Lung (tissue), 12 donors: ENCODE data around the gene TAS2R50. TPM values are rescaled to one million over a fixed set of nuclear protein-coding genes. Genes with fewer than 3 reads are reported as not detected.

Experiments used
- ATAC-seq: fragments of 200-7000 bp; cut with Tn5 transposase; one replicate; pipeline ENCODE4 v1.9.1; 2020; ENCODE audit warnings: moderate number of reproducible peaks; ENCODE audit not compliant: insufficient read depth, low FRiP score
- DNase-seq, 3 donors: peaks; one replicate each; pipeline ENCODE4 v3.0.0-alpha.2; 2013 to 2017
- H3K27ac ChIP-seq, 2 donors: one replicate each; pipeline ENCODE4 v1.5.1; 2013; ENCODE audit warnings: mild to moderate bottlenecking in 2 of 2, moderate library complexity in 2 of 2, control low read depth in 1 of 2, inconsistent platforms in 1 of 2, low read depth in 1 of 2, low read length in 1 of 2
- H3K27me3 ChIP-seq, 3 donors: one replicate each; pipeline ENCODE4 v1.5.1; 2013; ENCODE audit warnings: low read length in 2 of 3; ENCODE audit not compliant: control insufficient read depth in 3 of 3, insufficient read depth in 3 of 3
- H3K36me3 ChIP-seq, 4 donors: one replicate each; pipeline ENCODE4 v1.5.1; 2013; ENCODE audit warnings: low read length in 4 of 4, mild to moderate bottlenecking in 1 of 4, moderate library complexity in 1 of 4; ENCODE audit not compliant: control insufficient read depth in 4 of 4, insufficient read depth in 4 of 4
- H3K4me1 ChIP-seq, 5 donors: one replicate each; pipeline ENCODE4 v1.5.1; 2013; ENCODE audit warnings: low read length in 5 of 5, mild to moderate bottlenecking in 2 of 5, moderate library complexity in 1 of 5; ENCODE audit not compliant: control insufficient read depth in 5 of 5, insufficient read depth in 5 of 5
- H3K4me3 ChIP-seq: one replicate; pipeline ENCODE4 v1.5.1; 2013; ENCODE audit warnings: mild to moderate bottlenecking, control low read depth, moderate library complexity
- H3K9ac ChIP-seq, 2 donors: one replicate each; pipeline ENCODE4 v1.5.1; 2013; ENCODE audit warnings: low read length in 2 of 2, control low read depth in 1 of 2; ENCODE audit not compliant: insufficient read depth in 1 of 2
- H3K9me3 ChIP-seq, 4 donors: one replicate each; pipeline ENCODE4 v1.5.1; 2013; ENCODE audit warnings: low read length in 3 of 4, mild to moderate bottlenecking in 1 of 4, moderate library complexity in 1 of 4; ENCODE audit not compliant: control insufficient read depth in 4 of 4, insufficient read depth in 3 of 4
- CTCF ChIP-seq: IDR thresholded peaks from 2 replicates; pipeline ENCODE4 v1.5.1; 2012; ENCODE audit warnings: mild to moderate bottlenecking; ENCODE audit errors: control extremely low read depth, extremely low read depth
- WGBS, 2 donors: extraction: QIAGEN DNeasy Blood & Tissue Kit; methylation state at CpG; one replicate each; pipeline ENCODE4 v1.1.7; 2013; 5-methylcytosine and 5-hydroxymethylcytosine counted together
- polyA plus RNA-seq, 2 donors: library from polyadenylated mRNA; stranded (reverse); fragments of 200-250 nt; gene quantifications; one replicate each; pipeline ENCODE4 v1.2.1, GENCODE V29; 2013
- total RNA-seq, 2 donors: library from RNA; depleted of rRNA in 1 of 2; stranded (reverse); fragments of >200 nt in 1 of 2; gene quantifications; one replicate each; pipeline ENCODE4 v1.2.1, GENCODE V29; 2014 to 2021
- donor health status: control.
- donor health status: control.
- donor health status: Bipolar disorder and iron deficiency.
- donor health status: healthy.
- donor health status: DM: yes; HTN: yes; CAD: no.

TAS2R50 gene
- total and polyA plus RNA-seq, 4 donors, result 0.03 to 11.1 (median 1.8) TPM; not detected in 1

GRCh38 chr12:10939163-10939562 lies 47.5 kb downstream of the TAS2R50 start, which contains the start of gene TAS2R14:
TAS2R14 (minus strand) TSS chr12:10939263; CDS start chr12:10939207, 56 bp downstream.
- no peak for TF ChIP-seq CTCF
- ATAC-seq, result no peak
- Histone ChIP-seq H3K9ac (no peak within 1 kb of the TSS), H3K36me3 (no peaks in the 10 kb centered on the region), H3K27me3 (no peaks in the 10 kb centered on the region), H3K4me1 (peaks cover 0 to 2% (median 0%) of the 10 kb centered on the region in 5 donors), H3K4me3 (no peak within 1 kb of the TSS), H3K9me3 (peaks cover 0 to 1% (median 0%) of the 10 kb centered on the region in 4 donors), H3K27ac (no peak within 1 kb of the TSS)
- DNase-seq, result no peak
- 85 to 98% methylated on average over 1 of the region's 1 CpG for WGBS, 2 donors

GRCh38 chr12:10936506-10936905 lies 50.2 kb downstream of the TAS2R50 start:
- no peak overlapping the region for H3K27ac ChIP-seq
- H3K36me3 ChIP-seq, result no peaks in the 10 kb centered on the region
- ATAC-seq (no peak), DNase-seq (no peak)
- H3K9ac ChIP-seq, result no peak overlapping the region
- no peak overlapping the region for H3K4me3 ChIP-seq
- no peaks in the 10 kb centered on the region for H3K27me3 ChIP-seq
- peaks cover 0 to 2% (median 0%) of the 10 kb centered on the region in 5 donors for H3K4me1 ChIP-seq
- 76 to 92% methylated on average over 1 of the region's 1 CpG for WGBS, 2 donors
- no peak for TF ChIP-seq CTCF
- no peaks in the 10 kb centered on the region for H3K9me3 ChIP-seq

Other genes with a start within 250 kb of the TAS2R50 start
- under 1 TPM in 1 of 2 donors, not detected in 1; 0.31 TPM for gene TAS2R7, start 184.3 kb downstream of the TAS2R50 start, total RNA-seq
- gene TAS2R7, start 184.3 kb downstream of the TAS2R50 start, polyA plus RNA-seq, result not detected
- not detected for gene TAS2R8, start 179.6 kb downstream of the TAS2R50 start, total RNA-seq
- gene TAS2R8, start 179.6 kb downstream of the TAS2R50 start, polyA plus RNA-seq, result not detected
- not detected for gene TAS2R9, start 176.7 kb downstream of the TAS2R50 start, total RNA-seq
- not detected for gene TAS2R9, start 176.7 kb downstream of the TAS2R50 start, polyA plus RNA-seq
- 1 to 10 TPM in 1 of 2 donors, under 1 TPM in 1; 0.80 to 2.1 TPM for gene TAS2R10, start 160.6 kb downstream of the TAS2R50 start, total RNA-seq
- gene TAS2R10, start 160.6 kb downstream of the TAS2R50 start, polyA plus RNA-seq, result under 1 TPM in 1 of 2 donors, not detected in 1; 0.18 TPM
- gene PRR4, start 137.4 kb downstream of the TAS2R50 start, total RNA-seq, result 1 to 10 TPM; 2.2 to 7.3 TPM
- 1 to 10 TPM; 3.4 to 3.6 TPM for gene PRR4, start 137.4 kb downstream of the TAS2R50 start, polyA plus RNA-seq
- gene PRH1, start 102.7 kb downstream of the TAS2R50 start, total RNA-seq, result 10 to 100 TPM; 23.1 to 92.5 TPM
- gene PRH1, start 102.7 kb downstream of the TAS2R50 start, polyA plus RNA-seq, result 1 to 10 TPM; 1.9 to 3.1 TPM
- gene TAS2R13, start 77.3 kb downstream of the TAS2R50 start, total RNA-seq, result 10 to 100 TPM in 1 of 2 donors, 1 to 10 TPM in 1; 1.7 to 13.5 TPM
- gene TAS2R13, start 77.3 kb downstream of the TAS2R50 start, polyA plus RNA-seq, result not detected
- gene PRH2, start 57.7 kb downstream of the TAS2R50 start, total RNA-seq, result not detected
- gene PRH2, start 57.7 kb downstream of the TAS2R50 start, polyA plus RNA-seq, result under 1 TPM; 0.30 to 0.31 TPM
- 10 to 100 TPM in 1 of 2 donors, 1 to 10 TPM in 1; 3.0 to 13.5 TPM for gene TAS2R14, start 47.6 kb downstream of the TAS2R50 start, total RNA-seq
- 1 to 10 TPM in 1 of 2 donors, under 1 TPM in 1; 0.48 to 1.0 TPM for gene TAS2R14, start 47.6 kb downstream of the TAS2R50 start, polyA plus RNA-seq
- gene TAS2R20, start 11.4 kb upstream of the TAS2R50 start, total RNA-seq, result 10 to 100 TPM in 1 of 2 donors, 1 to 10 TPM in 1; 1.7 to 21.2 TPM
- under 1 TPM; 0.08 to 0.16 TPM for gene TAS2R20, start 11.4 kb upstream of the TAS2R50 start, polyA plus RNA-seq
- gene TAS2R19, start 35.7 kb upstream of the TAS2R50 start, total RNA-seq, result 10 to 100 TPM in 1 of 2 donors, 1 to 10 TPM in 1; 3.2 to 25.0 TPM
- under 1 TPM; 0.13 to 0.14 TPM for gene TAS2R19, start 35.7 kb upstream of the TAS2R50 start, polyA plus RNA-seq
- gene TAS2R31, start 44.5 kb upstream of the TAS2R50 start, total RNA-seq, result 10 to 100 TPM in 1 of 2 donors, 1 to 10 TPM in 1; 3.2 to 20.1 TPM
- under 1 TPM; 0.14 to 0.26 TPM for gene TAS2R31, start 44.5 kb upstream of the TAS2R50 start, polyA plus RNA-seq
- 10 to 100 TPM in 1 of 2 donors, 1 to 10 TPM in 1; 1.6 to 11.2 TPM for gene TAS2R46, start 75.4 kb upstream of the TAS2R50 start, total RNA-seq
- gene TAS2R46, start 75.4 kb upstream of the TAS2R50 start, polyA plus RNA-seq, result not detected
- 10 to 100 TPM in 1 of 2 donors, 1 to 10 TPM in 1; 1.0 to 15.1 TPM for gene TAS2R43, start 105.4 kb upstream of the TAS2R50 start, total RNA-seq
- not detected for gene TAS2R43, start 105.4 kb upstream of the TAS2R50 start, polyA plus RNA-seq
- 10 to 100 TPM in 1 of 2 donors, 1 to 10 TPM in 1; 3.5 to 40.4 TPM for gene TAS2R30, start 147.7 kb upstream of the TAS2R50 start, total RNA-seq
- under 1 TPM in 1 of 2 donors, not detected in 1; 0.12 TPM for gene TAS2R30, start 147.7 kb upstream of the TAS2R50 start, polyA plus RNA-seq
- gene SMIM10L1, start 184.3 kb upstream of the TAS2R50 start, total RNA-seq, result 10 to 100 TPM in 1 of 2 donors, 1 to 10 TPM in 1; 8.2 to 10.5 TPM
- 10 to 100 TPM in 1 of 2 donors, 1 to 10 TPM in 1; 6.1 to 10.6 TPM for gene SMIM10L1, start 184.3 kb upstream of the TAS2R50 start, polyA plus RNA-seq
- not detected for gene TAS2R42, start 200.0 kb upstream of the TAS2R50 start, total RNA-seq
- not detected for gene TAS2R42, start 200.0 kb upstream of the TAS2R50 start, polyA plus RNA-seq